Occipital lobe (tissue), 2 donors: Measurements from ENCODE around the gene ST7. TPM values are rescaled to one million over a fixed set of nuclear protein-coding genes. Genes with fewer than 3 reads are reported as not detected.
A peak's percentile ranks its signal among the peaks of the same experiment; 100 is the strongest.
"Not testable (repeated sequence)": the region's sequence is repeated elsewhere in the genome, so short reads cannot be mapped to it uniquely, and the experiment has no call there.

Experiments used
- DNase-seq: peaks from one replicate; lab custom pipeline; 2025; lab: John Stamatoyannopoulos, UW
- total RNA-seq: library from RNA; depleted of rRNA; stranded (reverse); fragments of >200 nt; gene quantifications from one replicate; pipeline ENCODE4 v1.2.3, GENCODE V29; 2014

The ST7 gene
- total RNA-seq, 1 donor from 2014 or later, result 72.4 TPM

GRCh38 chr7:116951366-116952292, 1.7 kb upstream of the ST7 start:
- no peak for DNase-seq

- DNase-seq, result peak; percentile 48
Measured at GRCh38 chr7:116952635-116953371, 498 bp upstream of the ST7 start.

- DNase-seq, result peak; percentile 25
Measured at GRCh38 chr7:116953906-116954838, 871 bp downstream of the ST7 start.

GRCh38 chr7:116955340-116955739, 2.0 kb downstream of the ST7 start:
- no peak for DNase-seq

- DNase-seq, result no peak
Measured at GRCh38 chr7:116955801-116956476, 2.6 kb downstream of the ST7 start.

- no peak for DNase-seq
Measured at GRCh38 chr7:116956477-116956804, 3.1 kb downstream of the ST7 start.

- DNase-seq, result no peak
Measured at GRCh38 chr7:116957874-116958273, 4.6 kb downstream of the ST7 start.

GRCh38 chr7:116961966-116962673, 8.8 kb downstream of the ST7 start:
- DNase-seq, result not testable (repeated sequence)

- DNase-seq, result no peak
Measured at GRCh38 chr7:116963234-116963633, 9.9 kb downstream of the ST7 start.

GRCh38 chr7:116966601-116967000, 13.3 kb downstream of the ST7 start:
- DNase-seq, result no peak

- DNase-seq, result no peak
Measured at GRCh38 chr7:116967254-116967922, 14.1 kb downstream of the ST7 start.

GRCh38 chr7:116967983-116968382, 14.7 kb downstream of the ST7 start:
- DNase-seq, result no peak

- DNase-seq, result no peak
Measured at GRCh38 chr7:116968631-116969030, 15.3 kb downstream of the ST7 start.

GRCh38 chr7:116969371-116969902, 16.1 kb downstream of the ST7 start:
- DNase-seq, result no peak

GRCh38 chr7:116970238-116970910, 17.1 kb downstream of the ST7 start:
- no peak for DNase-seq

- DNase-seq, result not testable (repeated sequence)
Measured at GRCh38 chr7:116971153-116971552, 17.9 kb downstream of the ST7 start.

GRCh38 chr7:116971869-116972268, 18.6 kb downstream of the ST7 start:
- DNase-seq, result no peak

GRCh38 chr7:116975024-116975423, 21.7 kb downstream of the ST7 start:
- DNase-seq, result not testable (repeated sequence)

GRCh38 chr7:116977172-116977571, 23.9 kb downstream of the ST7 start:
- DNase-seq, result no peak
